ENCODE data around the gene RBM19.

RBM19 gene

DNA sequence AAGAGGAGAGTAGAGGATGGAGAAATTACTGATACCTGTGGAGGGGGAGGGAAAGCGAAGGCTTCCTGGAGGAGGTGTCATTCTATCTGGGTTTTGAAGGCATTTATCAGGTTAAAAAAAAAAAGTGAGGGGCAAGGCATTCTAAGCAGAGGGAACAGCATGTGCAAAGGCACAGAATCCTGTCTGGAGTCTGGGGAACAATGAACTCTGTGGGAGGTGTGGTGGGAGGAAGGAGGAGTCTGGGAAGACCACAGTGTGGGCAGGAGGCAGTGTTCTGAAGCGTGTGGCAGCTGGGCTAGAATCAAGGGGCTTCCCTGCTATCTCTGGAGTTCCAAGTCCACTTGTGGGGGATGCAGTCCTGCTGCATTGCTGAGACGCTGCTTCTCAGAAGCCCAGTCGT, 123.4 kb downstream of the RBM19 start:
- Histone ChIP-seq H3K27ac (ENCODE audit: low read length) (no peak overlapping the region), H3K27me3 (ENCODE audit: insufficient read depth, low read length) (no peaks in the 10 kb centered on the region), H3K9ac (ENCODE audit: low read depth, low read length) (no peak overlapping the region), H3K4me1 (ENCODE audit: insufficient read depth, low read length) (no peaks in the 10 kb centered on the region), H3K4me3 (ENCODE audit: low read length) (no peak overlapping the region), H3K9me3 (ENCODE audit: insufficient read depth, low read depth, low read length) (no peaks in the 10 kb centered on the region), H3K36me3 (ENCODE audit: insufficient read depth, low read depth, low read length) (peaks cover 8% of the 10 kb centered on the region)

DNA sequence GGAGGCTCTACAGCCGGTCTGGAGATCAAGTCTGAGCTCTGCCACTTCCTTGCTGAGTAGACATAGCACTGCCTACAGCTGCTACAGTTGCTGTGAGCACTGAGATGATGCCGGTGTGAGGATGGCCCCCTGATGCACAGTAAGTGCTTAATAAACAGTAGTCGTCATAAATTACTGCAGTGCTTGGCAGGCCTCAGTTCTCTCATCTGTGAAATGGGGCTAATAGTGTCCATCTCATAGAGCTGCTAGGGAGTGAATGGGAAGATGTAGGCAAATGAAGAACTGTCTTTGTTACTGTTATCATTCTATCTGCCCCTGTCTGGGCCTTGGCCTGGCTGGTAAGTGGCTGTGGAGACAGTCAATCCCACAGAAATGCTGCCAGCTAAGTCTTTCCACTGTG, 124.3 kb downstream of the RBM19 start:
- Histone ChIP-seq H3K9me3 (ENCODE audit: insufficient read depth, low read depth, low read length) (no peaks in the 10 kb centered on the region), H3K9ac (ENCODE audit: low read depth, low read length) (no peak overlapping the region), H3K36me3 (ENCODE audit: insufficient read depth, low read depth, low read length) (peaks cover 6% of the 10 kb centered on the region; the same call in 1 of the 2 replicates), H3K27me3 (ENCODE audit: insufficient read depth, low read length) (no peaks in the 10 kb centered on the region), H3K4me3 (ENCODE audit: low read length) (no peak overlapping the region), H3K27ac (ENCODE audit: low read length) (no peak overlapping the region), H3K4me1 (ENCODE audit: insufficient read depth, low read length) (no peaks in the 10 kb centered on the region)

DNA sequence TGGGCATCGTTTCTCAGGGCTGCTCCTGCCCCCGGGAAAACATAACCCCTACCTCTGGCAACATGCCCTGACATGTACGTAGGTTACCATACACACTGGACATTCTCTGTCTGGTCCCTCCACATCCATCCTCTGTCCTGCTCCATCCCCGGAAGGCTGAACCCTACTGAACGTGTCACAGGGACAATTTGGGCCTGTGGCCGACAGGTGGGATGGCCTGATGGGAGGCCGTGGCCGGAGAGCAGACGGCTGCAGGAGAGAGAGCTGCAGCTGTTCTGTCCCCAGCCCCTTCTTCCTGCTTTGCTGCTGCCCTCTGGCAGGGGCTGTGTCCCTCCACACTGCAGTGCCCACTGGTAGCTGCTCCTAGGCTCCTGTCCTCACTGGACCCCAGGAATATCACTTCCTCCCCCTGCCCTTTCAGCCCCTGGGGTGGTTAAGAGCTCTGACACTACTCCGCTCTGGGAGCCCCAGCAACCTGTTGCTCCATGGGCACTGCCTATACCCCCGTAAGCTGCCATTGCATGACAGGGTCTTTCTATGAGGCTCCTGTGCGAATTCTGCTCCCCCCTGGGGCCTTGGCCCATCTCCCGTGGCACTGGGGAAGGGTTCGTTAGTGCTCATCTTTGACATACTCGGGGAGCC, 125.6 kb downstream of the RBM19 start:
- Histone ChIP-seq H3K36me3 (ENCODE audit: insufficient read depth, low read depth, low read length) (peaks cover 6% of the 10 kb centered on the region; the same call in 1 of the 2 replicates), H3K4me3 (ENCODE audit: low read length) (no peak overlapping the region), H3K27ac (ENCODE audit: low read length) (no peak overlapping the region), H3K9me3 (ENCODE audit: insufficient read depth, low read depth, low read length) (no peaks in the 10 kb centered on the region), H3K27me3 (ENCODE audit: insufficient read depth, low read length) (no peaks in the 10 kb centered on the region), H3K9ac (ENCODE audit: low read depth, low read length) (no peak overlapping the region), H3K4me1 (ENCODE audit: insufficient read depth, low read length) (no peaks in the 10 kb centered on the region)

DNA sequence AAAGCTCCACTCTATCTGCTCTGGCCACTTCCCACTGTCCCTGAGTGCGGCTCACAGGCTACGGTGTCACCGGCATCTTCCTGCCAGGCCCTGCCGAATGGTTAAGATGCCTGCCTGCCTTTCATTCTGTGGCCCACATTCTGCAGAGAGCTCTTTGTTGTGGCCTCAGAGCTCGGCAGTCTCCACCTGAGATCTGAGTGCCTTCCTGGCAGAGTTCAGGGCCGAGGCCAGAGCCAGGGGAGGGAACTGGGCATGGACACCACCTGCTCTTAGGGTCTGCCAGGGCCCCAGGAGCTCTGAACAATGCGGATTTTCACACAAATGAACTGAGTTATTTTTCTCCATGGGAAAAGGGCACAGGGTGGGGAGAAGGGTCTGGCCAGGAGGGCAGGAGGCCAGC, 127.2 kb downstream of the RBM19 start:
- H3K36me3 ChIP-seq (ENCODE audit: insufficient read depth, low read depth, low read length), result peaks cover 6% of the 10 kb centered on the region; the same call in 1 of the 2 replicates
- no peak overlapping the region for H3K9ac ChIP-seq (ENCODE audit: low read depth, low read length)
- no peaks in the 10 kb centered on the region for H3K9me3 ChIP-seq (ENCODE audit: insufficient read depth, low read depth, low read length)

DNA sequence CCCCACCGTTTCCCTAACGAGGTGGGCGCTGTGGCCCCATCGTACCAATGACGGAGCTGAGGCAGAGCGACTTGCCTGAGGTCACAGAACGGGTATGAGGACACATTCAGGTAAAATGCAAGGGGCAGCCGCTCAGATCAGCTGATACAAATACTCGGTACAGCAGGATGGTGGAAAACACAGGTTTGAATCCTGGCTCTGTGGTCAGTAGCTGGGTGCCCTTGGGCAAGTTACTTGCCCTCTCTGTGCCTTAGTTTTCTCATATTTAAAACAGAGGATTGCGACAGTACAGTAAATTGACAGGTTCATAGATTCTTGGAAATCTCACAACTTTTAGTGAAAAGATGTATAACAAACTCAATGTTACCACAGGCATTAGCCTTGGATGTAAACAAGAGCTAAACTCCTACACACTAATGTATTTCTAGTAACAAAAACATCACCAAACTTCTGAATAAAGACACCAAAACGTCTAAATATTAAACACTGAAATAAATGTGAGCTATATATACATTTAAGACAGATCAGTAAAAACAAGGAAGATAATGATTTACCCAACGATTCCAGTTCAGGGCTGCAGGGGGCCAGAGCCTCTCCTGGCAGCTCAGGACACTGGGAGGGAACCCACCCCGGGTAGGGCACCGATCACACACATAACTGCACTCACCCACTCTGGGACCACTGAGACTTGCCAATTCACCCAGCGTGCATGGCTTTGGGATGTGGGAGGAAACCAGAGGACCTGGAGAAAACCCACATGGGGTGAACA, 128.4 kb downstream of the RBM19 start:
- no peak overlapping the region for H3K4me3 ChIP-seq (ENCODE audit: low read length)
- H3K36me3 ChIP-seq (ENCODE audit: insufficient read depth, low read depth, low read length), result 0 out of 2 replicates have a peak, but pooled peaks cover 2% of the 10 kb centered on the region
- H3K4me1 ChIP-seq (ENCODE audit: insufficient read depth, low read length), result no peaks in the 10 kb centered on the region
- no peaks in the 10 kb centered on the region for H3K27me3 ChIP-seq (ENCODE audit: insufficient read depth, low read length)
- no peak overlapping the region for H3K9ac ChIP-seq (ENCODE audit: low read depth, low read length)
- no peak overlapping the region for H3K27ac ChIP-seq (ENCODE audit: low read length)
- H3K9me3 ChIP-seq (ENCODE audit: insufficient read depth, low read depth, low read length), result no peaks in the 10 kb centered on the region

More for the DNA sequence above, 127.2 kb downstream of the RBM19 start:
- Histone ChIP-seq H3K27ac (ENCODE audit: low read length) (no peak overlapping the region), H3K4me1 (ENCODE audit: insufficient read depth, low read length) (no peaks in the 10 kb centered on the region), H3K27me3 (ENCODE audit: insufficient read depth, low read length) (no peaks in the 10 kb centered on the region), H3K4me3 (ENCODE audit: low read length) (no peak overlapping the region)

DNA sequence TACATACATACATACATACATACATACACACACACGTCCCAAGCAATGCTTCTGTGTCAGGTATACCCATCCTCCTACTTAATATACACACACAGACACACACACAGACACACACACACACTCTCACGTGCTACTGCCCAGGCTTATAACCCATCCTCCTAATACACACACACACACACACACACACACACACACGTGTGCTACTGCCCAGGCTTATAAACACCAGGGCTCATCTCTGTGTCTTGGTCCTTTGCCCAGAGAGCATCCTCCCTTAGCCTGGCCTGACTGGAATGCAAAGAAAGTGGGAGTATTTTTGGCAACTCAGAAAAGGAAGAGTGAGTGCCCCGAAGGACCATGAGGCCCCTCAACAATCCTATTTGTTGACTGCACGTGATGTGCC, 129.0 kb downstream of the RBM19 start:
- Histone ChIP-seq H3K27ac (ENCODE audit: low read length) (no peak overlapping the region), H3K9me3 (ENCODE audit: insufficient read depth, low read depth, low read length) (no peaks in the 10 kb centered on the region), H3K27me3 (ENCODE audit: insufficient read depth, low read length) (no peaks in the 10 kb centered on the region), H3K4me3 (ENCODE audit: low read length) (no peak overlapping the region), H3K9ac (ENCODE audit: low read depth, low read length) (no peak overlapping the region), H3K36me3 (ENCODE audit: insufficient read depth, low read depth, low read length) (no peaks in the 10 kb centered on the region), H3K4me1 (ENCODE audit: insufficient read depth, low read length) (no peaks in the 10 kb centered on the region)

DNA sequence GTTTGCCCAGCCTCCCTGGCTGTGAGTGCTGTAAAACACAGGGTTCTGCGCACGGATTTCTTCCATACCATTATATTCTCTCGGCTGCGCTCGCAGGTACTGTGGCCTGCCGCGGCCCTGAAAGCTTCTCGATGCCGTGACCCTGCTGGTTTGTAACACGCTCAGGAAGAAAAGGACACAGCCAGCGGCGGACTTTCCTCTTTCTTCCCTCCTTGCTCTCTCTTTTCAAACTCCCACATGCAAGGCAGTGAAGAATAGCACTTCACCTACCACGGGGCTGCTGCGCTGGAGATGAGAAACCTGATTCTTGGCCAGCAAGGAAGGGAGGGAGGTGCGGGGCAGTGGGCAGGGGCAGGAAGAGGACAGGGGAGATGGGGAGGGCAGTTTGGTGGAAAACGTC, 130.2 kb downstream of the RBM19 start:
- Histone ChIP-seq H3K36me3 (ENCODE audit: insufficient read depth, low read depth, low read length) (no peaks in the 10 kb centered on the region), H3K4me3 (ENCODE audit: low read length) (no peak overlapping the region), H3K4me1 (ENCODE audit: insufficient read depth, low read length) (no peaks in the 10 kb centered on the region), H3K27me3 (ENCODE audit: insufficient read depth, low read length) (no peaks in the 10 kb centered on the region), H3K9me3 (ENCODE audit: insufficient read depth, low read depth, low read length) (no peaks in the 10 kb centered on the region), H3K9ac (ENCODE audit: low read depth, low read length) (no peak overlapping the region), H3K27ac (ENCODE audit: low read length) (no peak overlapping the region)

DNA sequence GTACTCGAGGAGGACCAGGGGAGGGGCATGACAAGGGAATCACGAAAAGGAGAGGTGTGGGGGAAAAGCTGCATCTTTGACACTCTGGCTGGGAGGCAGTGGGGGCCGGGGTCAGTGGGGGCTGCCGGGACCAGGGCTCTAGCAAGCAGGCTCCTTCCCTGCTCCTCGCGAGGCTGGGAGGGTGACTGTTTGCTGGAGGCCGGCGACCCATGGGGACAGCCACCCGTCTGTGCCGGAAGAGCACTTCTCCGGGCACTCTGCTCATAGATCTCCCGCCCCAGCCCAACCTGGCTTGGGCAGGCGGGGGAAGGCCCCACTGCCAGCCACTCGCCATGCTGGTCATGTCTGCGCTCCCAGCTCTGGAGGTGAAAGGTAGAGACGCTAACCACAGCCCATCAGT, 130.7 kb downstream of the RBM19 start:
- Histone ChIP-seq H3K27ac (ENCODE audit: low read length) (no peak overlapping the region), H3K4me3 (ENCODE audit: low read length) (no peak overlapping the region), H3K4me1 (ENCODE audit: insufficient read depth, low read length) (no peaks in the 10 kb centered on the region), H3K9ac (ENCODE audit: low read depth, low read length) (no peak overlapping the region), H3K27me3 (ENCODE audit: insufficient read depth, low read length) (no peaks in the 10 kb centered on the region), H3K9me3 (ENCODE audit: insufficient read depth, low read depth, low read length) (no peaks in the 10 kb centered on the region), H3K36me3 (ENCODE audit: insufficient read depth, low read depth, low read length) (no peaks in the 10 kb centered on the region)

DNA sequence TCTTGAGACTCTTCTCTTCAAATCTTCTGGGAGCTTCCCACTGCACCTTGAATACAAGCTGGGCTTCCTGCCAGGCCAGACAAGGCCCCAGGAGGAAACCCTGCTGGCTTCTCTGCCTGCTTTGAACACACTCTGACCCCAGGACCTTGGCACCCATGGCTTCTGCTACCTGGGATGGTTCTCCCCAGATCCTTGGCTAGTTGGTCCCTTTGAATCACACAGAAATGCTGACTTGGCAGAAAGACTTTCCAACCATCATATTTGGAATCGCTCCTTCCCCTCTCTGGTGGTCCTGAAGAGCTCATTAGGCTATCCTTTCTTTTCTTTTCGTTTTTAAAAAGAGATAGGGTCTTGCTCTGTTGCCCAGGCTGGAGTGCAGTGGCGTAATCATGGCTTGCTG, 132.7 kb downstream of the RBM19 start:
- no peaks in the 10 kb centered on the region for H3K36me3 ChIP-seq (ENCODE audit: insufficient read depth, low read depth, low read length)
- no peaks in the 10 kb centered on the region for H3K4me1 ChIP-seq (ENCODE audit: insufficient read depth, low read length)
- no peak overlapping the region for H3K4me3 ChIP-seq (ENCODE audit: low read length)
- H3K27me3 ChIP-seq (ENCODE audit: insufficient read depth, low read length), result no peaks in the 10 kb centered on the region
- no peak overlapping the region for H3K9ac ChIP-seq (ENCODE audit: low read depth, low read length)
- no peak overlapping the region for H3K27ac ChIP-seq (ENCODE audit: low read length)
- no peaks in the 10 kb centered on the region for H3K9me3 ChIP-seq (ENCODE audit: insufficient read depth, low read depth, low read length)

DNA sequence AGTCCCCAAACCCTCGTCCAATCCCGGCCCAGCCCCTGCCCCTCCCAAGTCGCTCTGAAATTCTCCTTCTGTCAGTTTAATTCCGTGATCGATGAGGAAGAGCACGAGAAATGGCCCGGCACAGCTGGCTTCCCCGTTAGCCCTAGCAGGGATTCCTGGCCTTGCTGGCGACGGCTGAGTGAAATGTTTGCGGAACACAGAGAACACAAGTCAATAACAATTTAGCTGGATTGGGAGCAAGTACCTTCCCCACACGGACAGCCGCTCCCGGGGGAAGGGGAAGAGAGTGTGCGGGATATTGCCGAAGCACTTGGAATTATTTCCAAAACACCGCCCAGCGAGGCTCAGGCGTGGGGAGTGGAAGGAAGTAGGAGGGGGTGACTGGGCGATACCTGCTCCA, 134.6 kb downstream of the RBM19 start:
- no peak overlapping the region for H3K4me3 ChIP-seq (ENCODE audit: low read length)
- H3K4me1 ChIP-seq (ENCODE audit: insufficient read depth, low read length), result no peaks in the 10 kb centered on the region
- no peak overlapping the region for H3K27ac ChIP-seq (ENCODE audit: low read length)

DNA sequence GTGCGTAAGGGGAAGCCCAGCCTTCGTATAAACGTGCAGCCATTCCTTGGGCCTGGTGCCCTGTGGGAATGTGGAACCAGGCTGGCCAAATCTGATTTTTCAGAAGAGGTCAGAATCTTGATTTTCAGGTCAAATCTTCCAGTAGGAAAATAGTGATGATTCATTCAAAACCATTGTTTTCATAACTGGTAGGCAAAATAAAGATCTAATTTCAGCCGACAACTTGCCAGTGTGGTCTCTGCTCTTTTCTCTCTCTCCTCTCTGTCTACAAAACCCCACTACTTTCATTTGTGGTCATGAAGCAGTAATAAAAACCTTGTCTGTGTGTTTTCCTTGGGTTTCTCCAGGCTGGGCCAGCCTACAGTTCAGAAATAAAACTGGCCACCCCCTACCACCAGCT, 135.1 kb downstream of the RBM19 start:
- H3K9me3 ChIP-seq (ENCODE audit: insufficient read depth, low read depth, low read length), result no peaks in the 10 kb centered on the region
- no peak overlapping the region for H3K9ac ChIP-seq (ENCODE audit: low read depth, low read length)
- no peak overlapping the region for H3K4me3 ChIP-seq (ENCODE audit: low read length)
- no peaks in the 10 kb centered on the region for H3K27me3 ChIP-seq (ENCODE audit: insufficient read depth, low read length)
- no peaks in the 10 kb centered on the region for H3K4me1 ChIP-seq (ENCODE audit: insufficient read depth, low read length)
- no peak overlapping the region for H3K27ac ChIP-seq (ENCODE audit: low read length)
- H3K36me3 ChIP-seq (ENCODE audit: insufficient read depth, low read depth, low read length), result no peaks in the 10 kb centered on the region

More for the DNA sequence above, 134.6 kb downstream of the RBM19 start:
- Histone ChIP-seq H3K27me3 (ENCODE audit: insufficient read depth, low read length) (no peaks in the 10 kb centered on the region), H3K36me3 (ENCODE audit: insufficient read depth, low read depth, low read length) (no peaks in the 10 kb centered on the region), H3K9me3 (ENCODE audit: insufficient read depth, low read depth, low read length) (no peaks in the 10 kb centered on the region), H3K9ac (ENCODE audit: low read depth, low read length) (no peak overlapping the region)

DNA sequence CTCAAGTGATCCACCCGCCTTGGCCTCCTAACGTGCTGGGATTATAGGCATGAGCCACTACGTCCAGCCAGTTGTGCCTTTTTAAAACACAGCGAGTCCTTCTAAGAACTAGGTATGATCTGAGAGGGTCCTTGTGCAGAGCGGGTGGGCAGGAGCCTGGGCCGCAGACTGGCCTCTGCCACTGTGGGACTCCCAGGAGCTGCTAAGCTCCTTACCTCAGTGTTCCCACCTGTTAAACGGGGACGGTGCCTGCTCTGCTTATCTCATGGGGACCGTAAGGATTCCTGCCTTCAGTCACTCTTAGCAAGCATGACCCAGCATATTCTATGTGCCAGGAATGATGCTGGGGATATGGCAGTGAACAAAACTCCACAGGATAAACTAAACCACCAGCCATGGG, 136.9 kb downstream of the RBM19 start:
- Histone ChIP-seq H3K27ac (ENCODE audit: low read length) (no peak overlapping the region), H3K27me3 (ENCODE audit: insufficient read depth, low read length) (no peaks in the 10 kb centered on the region), H3K4me3 (ENCODE audit: low read length) (no peak overlapping the region), H3K4me1 (ENCODE audit: insufficient read depth, low read length) (no peaks in the 10 kb centered on the region), H3K9ac (ENCODE audit: low read depth, low read length) (no peak overlapping the region), H3K9me3 (ENCODE audit: insufficient read depth, low read depth, low read length) (no peaks in the 10 kb centered on the region), H3K36me3 (ENCODE audit: insufficient read depth, low read depth, low read length) (no peaks in the 10 kb centered on the region)
